ENCODE results near the gene NINJ1. TPM values are rescaled to one million over a fixed set of nuclear protein-coding genes. Genes with fewer than 3 reads are reported as not detected.

NINJ1 gene
- polyA plus RNA-seq, 2 donors, result 14.9 to 21.7 TPM

DNA sequence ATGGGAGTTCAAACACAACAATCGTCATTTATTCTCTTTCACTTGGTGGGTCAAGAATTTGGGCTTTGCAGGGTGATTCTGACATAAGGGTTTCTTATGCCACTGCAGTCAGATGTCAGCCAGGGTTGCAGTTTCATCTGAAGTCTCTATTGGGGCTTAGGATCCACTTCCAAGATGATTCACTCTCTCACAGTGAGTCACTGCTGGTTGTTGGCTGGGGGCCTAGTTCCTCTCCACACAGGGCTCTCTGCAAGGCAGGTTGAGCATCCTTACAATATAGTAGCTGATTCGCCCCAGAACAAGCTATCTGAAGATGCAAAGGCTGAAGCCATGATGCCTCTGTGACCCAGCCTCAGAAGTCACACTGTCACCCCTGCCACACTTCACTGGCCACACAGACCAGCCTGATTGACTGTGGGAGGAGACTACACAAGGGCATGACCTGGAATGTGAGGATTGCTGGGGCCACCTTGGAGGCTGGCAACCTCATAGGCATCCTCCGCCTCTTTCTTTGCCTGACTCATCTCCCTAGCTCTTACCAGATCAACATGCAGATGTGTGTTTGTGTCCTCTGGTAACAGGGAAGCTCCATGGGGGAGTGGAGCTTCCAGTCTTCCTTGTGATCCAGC, 42.5 kb downstream of the NINJ1 start:
- 71 to 75% methylated on average over 3 of the region's 3 CpGs for WGBS, 2 donors
- Histone ChIP-seq H3K4me3 (ENCODE audit: low read depth in 1 of 2, low read length in 2 of 2) (no peak overlapping the region), H3K36me3 (ENCODE audit: control insufficient read depth in 2 of 2, insufficient read depth in 2 of 2, low read length in 1 of 2) (no peaks in the 10 kb centered on the region), H3K27me3 (ENCODE audit: control insufficient read depth in 1 of 2, insufficient read depth in 2 of 2, low read length in 2 of 2) (no peaks in the 10 kb centered on the region), H3K27ac (ENCODE audit: low read depth in 2 of 2, low read length in 1 of 2) (no peak overlapping the region), H3K9me3 (ENCODE audit: control insufficient read depth in 2 of 2, insufficient read depth in 1 of 2, low read depth in 1 of 2, low read length in 1 of 2) (peaks cover 2 to 9% of the 10 kb centered on the region in 2 donors), H3K4me1 (ENCODE audit: control insufficient read depth in 2 of 2, insufficient read depth in 2 of 2, low read length in 1 of 2) (peaks cover 0 to 3% of the 10 kb centered on the region in 2 donors)

DNA sequence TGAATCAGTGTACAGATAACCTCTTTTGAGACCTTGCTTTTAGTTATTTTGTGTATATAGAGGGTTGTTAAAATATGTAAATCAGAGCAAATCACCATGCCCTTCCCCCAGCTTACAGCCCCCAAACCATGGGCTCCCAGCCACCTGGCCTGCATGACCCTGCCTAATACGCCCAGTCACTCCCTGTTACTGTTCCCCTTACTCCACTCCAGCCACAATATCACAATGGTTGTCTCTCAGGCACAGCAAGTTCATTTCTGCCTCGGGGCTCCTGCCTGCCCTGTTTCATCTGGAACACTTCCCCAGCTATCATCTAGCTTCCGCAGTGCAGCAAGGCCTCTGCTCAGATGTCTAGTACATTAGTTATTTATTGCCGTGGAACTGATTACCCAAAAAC, 43.0 kb downstream of the NINJ1 start:
- H3K4me1 ChIP-seq (ENCODE audit: control insufficient read depth in 2 of 2, insufficient read depth in 2 of 2, low read length in 1 of 2), result peaks cover 0 to 3% of the 10 kb centered on the region in 2 donors
- WGBS, 2 donors, result 87% methylated on average over 4 of the region's 4 CpGs

DNA sequence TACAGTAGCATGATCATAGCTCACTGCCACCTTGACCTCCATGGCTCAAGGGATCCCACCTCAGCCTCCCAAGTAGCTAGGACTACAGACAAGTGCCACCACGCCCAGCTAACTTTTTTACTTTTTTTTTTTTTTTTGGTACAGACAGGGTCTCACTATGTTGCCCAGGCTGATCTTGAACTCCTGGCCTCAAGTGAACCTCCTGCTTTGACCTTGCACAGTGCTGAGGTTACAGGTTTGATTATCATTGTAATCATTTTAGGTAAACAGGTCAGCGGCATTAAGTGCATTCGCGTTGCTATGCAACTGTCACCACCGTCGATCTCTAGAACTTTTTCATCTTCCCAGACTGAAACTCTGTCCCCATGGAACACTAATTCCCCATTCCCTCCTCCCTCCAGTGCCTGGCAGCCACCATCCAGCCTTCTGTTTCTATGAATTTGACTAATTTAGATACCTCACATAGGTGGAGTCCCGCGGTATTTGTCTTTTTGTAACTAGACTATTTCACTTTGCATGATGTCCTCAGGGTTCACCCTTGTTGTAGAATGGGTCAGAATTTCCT, 43.9 kb downstream of the NINJ1 start:
- Histone ChIP-seq H3K27ac (ENCODE audit: low read depth in 2 of 2, low read length in 1 of 2) (no peak overlapping the region), H3K27me3 (ENCODE audit: control insufficient read depth in 1 of 2, insufficient read depth in 2 of 2, low read length in 2 of 2) (no peaks in the 10 kb centered on the region), H3K4me1 (ENCODE audit: control insufficient read depth in 2 of 2, insufficient read depth in 2 of 2, low read length in 1 of 2) (peaks cover 0 to 3% of the 10 kb centered on the region in 2 donors), H3K36me3 (ENCODE audit: control insufficient read depth in 2 of 2, insufficient read depth in 2 of 2, low read length in 1 of 2) (no peaks in the 10 kb centered on the region), H3K4me3 (ENCODE audit: low read depth in 1 of 2, low read length in 2 of 2) (no peak overlapping the region), H3K9me3 (ENCODE audit: control insufficient read depth in 2 of 2, insufficient read depth in 1 of 2, low read depth in 1 of 2, low read length in 1 of 2) (peaks cover 2 to 12% of the 10 kb centered on the region in 2 donors)
- 79 to 82% methylated on average over 8 of the region's 8 CpGs for WGBS, 2 donors

More for the DNA sequence above, 43.0 kb downstream of the NINJ1 start:
- Histone ChIP-seq H3K36me3 (ENCODE audit: control insufficient read depth in 2 of 2, insufficient read depth in 2 of 2, low read length in 1 of 2) (no peaks in the 10 kb centered on the region), H3K9me3 (ENCODE audit: control insufficient read depth in 2 of 2, insufficient read depth in 1 of 2, low read depth in 1 of 2, low read length in 1 of 2) (peaks cover 2 to 9% of the 10 kb centered on the region in 2 donors), H3K4me3 (ENCODE audit: low read depth in 1 of 2, low read length in 2 of 2) (no peak overlapping the region), H3K27ac (ENCODE audit: low read depth in 2 of 2, low read length in 1 of 2) (no peak overlapping the region), H3K27me3 (ENCODE audit: control insufficient read depth in 1 of 2, insufficient read depth in 2 of 2, low read length in 2 of 2) (no peaks in the 10 kb centered on the region)

DNA sequence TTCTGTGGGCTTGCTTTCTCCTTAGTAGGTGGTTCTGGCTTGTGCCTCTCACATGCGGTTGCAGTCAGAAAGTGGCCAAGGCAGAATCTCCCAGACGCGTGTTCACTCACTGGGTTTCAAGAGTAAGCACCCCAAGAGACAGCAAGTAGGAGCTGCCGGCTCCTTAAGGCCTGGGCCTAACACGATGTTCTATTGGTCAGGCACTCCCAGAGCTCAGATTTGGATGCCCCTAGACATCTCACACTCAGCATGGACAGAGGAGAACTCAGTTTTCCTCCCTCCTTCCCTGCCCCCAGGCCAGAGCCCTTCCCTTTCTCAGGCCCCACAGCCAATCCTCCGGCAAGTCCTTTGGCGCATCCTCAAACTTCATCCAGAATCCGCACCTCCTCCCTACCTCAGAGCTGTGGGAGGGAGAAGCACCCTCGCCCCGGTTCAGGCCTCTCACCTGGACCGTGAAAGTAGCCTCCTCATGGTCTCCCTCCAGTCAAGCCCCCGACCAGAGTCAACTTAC, 44.5 kb downstream of the NINJ1 start:
- Histone ChIP-seq H3K27me3 (ENCODE audit: control insufficient read depth in 1 of 2, insufficient read depth in 2 of 2, low read length in 2 of 2) (no peaks in the 10 kb centered on the region), H3K4me1 (ENCODE audit: control insufficient read depth in 2 of 2, insufficient read depth in 2 of 2, low read length in 1 of 2) (no peaks in the 10 kb centered on the region), H3K36me3 (ENCODE audit: control insufficient read depth in 2 of 2, insufficient read depth in 2 of 2, low read length in 1 of 2) (no peaks in the 10 kb centered on the region), H3K27ac (ENCODE audit: low read depth in 2 of 2, low read length in 1 of 2) (no peak overlapping the region), H3K4me3 (ENCODE audit: low read depth in 1 of 2, low read length in 2 of 2) (no peak overlapping the region), H3K9me3 (ENCODE audit: control insufficient read depth in 2 of 2, insufficient read depth in 1 of 2, low read depth in 1 of 2, low read length in 1 of 2) (peaks cover 2 to 12% of the 10 kb centered on the region in 2 donors)
- 87 to 92% methylated on average over 12 of the region's 12 CpGs for WGBS, 2 donors

DNA sequence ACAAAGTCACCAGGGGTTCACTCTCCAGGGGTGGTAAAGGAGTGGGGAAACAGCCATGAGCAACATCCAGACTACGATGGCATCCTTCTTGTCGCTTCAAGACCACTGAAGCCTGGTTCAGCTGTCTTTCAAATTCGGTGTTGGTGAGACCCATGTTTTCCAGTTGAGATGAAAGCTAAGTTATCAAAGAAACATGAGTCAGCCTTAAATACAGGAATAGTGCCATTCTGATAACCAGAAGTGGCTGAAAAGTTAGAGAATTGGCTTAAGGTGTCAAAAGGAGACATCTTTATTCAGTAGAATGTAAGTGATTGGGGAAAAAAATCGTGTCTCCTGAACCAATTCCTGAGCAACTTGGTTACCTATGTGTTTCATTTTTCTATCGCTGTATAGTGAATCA, 45.0 kb downstream of the NINJ1 start:
- Histone ChIP-seq H3K27ac (ENCODE audit: low read depth in 2 of 2, low read length in 1 of 2) (no peak overlapping the region), H3K9me3 (ENCODE audit: control insufficient read depth in 2 of 2, insufficient read depth in 1 of 2, low read depth in 1 of 2, low read length in 1 of 2) (peaks cover 2 to 12% of the 10 kb centered on the region in 2 donors), H3K4me1 (ENCODE audit: control insufficient read depth in 2 of 2, insufficient read depth in 2 of 2, low read length in 1 of 2) (no peaks in the 10 kb centered on the region), H3K4me3 (ENCODE audit: low read depth in 1 of 2, low read length in 2 of 2) (no peak overlapping the region), H3K36me3 (ENCODE audit: control insufficient read depth in 2 of 2, insufficient read depth in 2 of 2, low read length in 1 of 2) (no peaks in the 10 kb centered on the region), H3K27me3 (ENCODE audit: control insufficient read depth in 1 of 2, insufficient read depth in 2 of 2, low read length in 2 of 2) (no peaks in the 10 kb centered on the region)
- WGBS, 2 donors, result 88 to 90% methylated on average over 5 of the region's 5 CpGs

DNA sequence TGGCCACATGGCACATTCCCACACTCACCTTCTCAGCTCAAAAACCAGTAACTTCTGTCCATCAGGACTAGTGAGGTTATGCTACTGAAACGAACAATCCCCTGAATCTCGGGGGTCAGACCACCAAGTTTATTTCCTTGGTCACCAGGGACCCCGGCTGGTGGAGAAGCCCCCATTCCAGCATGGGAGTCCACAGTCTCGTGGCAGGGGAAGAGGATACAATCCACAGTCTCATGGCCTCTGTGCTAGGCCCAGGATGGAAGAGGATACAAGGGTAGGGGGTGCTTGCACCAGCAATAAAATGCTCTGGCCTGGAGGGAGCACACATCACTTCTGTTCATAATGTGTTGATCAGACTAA, 45.4 kb downstream of the NINJ1 start:
- no peak overlapping the region for H3K4me3 ChIP-seq (ENCODE audit: low read depth in 1 of 2, low read length in 2 of 2)
- H3K27ac ChIP-seq (ENCODE audit: low read depth in 2 of 2, low read length in 1 of 2), result no peak overlapping the region
- H3K27me3 ChIP-seq (ENCODE audit: control insufficient read depth in 1 of 2, insufficient read depth in 2 of 2, low read length in 2 of 2), result no peaks in the 10 kb centered on the region
- peaks cover 2 to 12% of the 10 kb centered on the region in 2 donors for H3K9me3 ChIP-seq (ENCODE audit: control insufficient read depth in 2 of 2, insufficient read depth in 1 of 2, low read depth in 1 of 2, low read length in 1 of 2)
- 88 to 94% methylated on average over 4 of the region's 4 CpGs for WGBS, 2 donors
- no peaks in the 10 kb centered on the region for H3K4me1 ChIP-seq (ENCODE audit: control insufficient read depth in 2 of 2, insufficient read depth in 2 of 2, low read length in 1 of 2)
- no peaks in the 10 kb centered on the region for H3K36me3 ChIP-seq (ENCODE audit: control insufficient read depth in 2 of 2, insufficient read depth in 2 of 2, low read length in 1 of 2)

DNA sequence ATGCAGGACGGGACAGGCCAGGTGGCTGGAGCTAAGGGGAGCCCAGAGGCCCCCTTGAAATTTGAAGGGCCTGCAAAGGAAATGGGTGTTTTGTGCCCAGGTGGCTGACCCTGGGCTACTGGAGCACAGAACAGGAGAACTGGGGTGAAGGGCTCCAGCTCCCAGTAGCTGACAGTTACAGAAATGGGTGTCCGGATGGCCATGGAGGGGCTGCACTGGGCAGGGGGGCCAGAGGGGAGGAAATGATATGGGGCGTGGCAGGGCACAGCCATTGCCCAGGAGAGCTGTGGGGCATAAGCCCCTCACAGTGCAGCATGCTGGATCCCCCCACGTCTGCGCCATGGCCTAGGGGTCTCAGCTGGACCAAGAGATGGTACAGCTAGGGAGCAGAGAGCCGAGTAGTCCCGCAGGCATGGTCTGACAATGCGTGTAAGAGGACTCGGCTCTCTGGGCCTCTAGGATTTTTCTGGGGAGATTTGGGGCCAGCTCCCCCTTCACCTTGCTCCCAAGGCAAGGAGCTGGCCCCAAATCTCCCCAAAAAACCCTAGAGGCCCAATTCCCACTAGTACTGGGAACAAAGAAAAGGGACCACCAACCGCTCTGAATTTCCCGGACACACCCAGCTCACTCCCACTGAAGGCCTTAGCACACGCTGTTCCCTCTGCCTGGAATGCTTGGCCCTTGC, 45.9 kb downstream of the NINJ1 start:
- H3K27ac ChIP-seq (ENCODE audit: low read depth in 2 of 2, low read length in 1 of 2), result no peak overlapping the region
- peaks cover 2 to 12% of the 10 kb centered on the region in 2 donors for H3K9me3 ChIP-seq (ENCODE audit: control insufficient read depth in 2 of 2, insufficient read depth in 1 of 2, low read depth in 1 of 2, low read length in 1 of 2)
- no peaks in the 10 kb centered on the region for H3K27me3 ChIP-seq (ENCODE audit: control insufficient read depth in 1 of 2, insufficient read depth in 2 of 2, low read length in 2 of 2)
- 97 to 99% methylated on average over 12 of the region's 12 CpGs for whole genome bisulfite sequencing, 2 donors
- H3K4me1 ChIP-seq (ENCODE audit: control insufficient read depth in 2 of 2, insufficient read depth in 2 of 2, low read length in 1 of 2), result no peaks in the 10 kb centered on the region
- H3K4me3 ChIP-seq (ENCODE audit: low read depth in 1 of 2, low read length in 2 of 2), result no peak overlapping the region
- no peaks in the 10 kb centered on the region for H3K36me3 ChIP-seq (ENCODE audit: control insufficient read depth in 2 of 2, insufficient read depth in 2 of 2, low read length in 1 of 2)

DNA sequence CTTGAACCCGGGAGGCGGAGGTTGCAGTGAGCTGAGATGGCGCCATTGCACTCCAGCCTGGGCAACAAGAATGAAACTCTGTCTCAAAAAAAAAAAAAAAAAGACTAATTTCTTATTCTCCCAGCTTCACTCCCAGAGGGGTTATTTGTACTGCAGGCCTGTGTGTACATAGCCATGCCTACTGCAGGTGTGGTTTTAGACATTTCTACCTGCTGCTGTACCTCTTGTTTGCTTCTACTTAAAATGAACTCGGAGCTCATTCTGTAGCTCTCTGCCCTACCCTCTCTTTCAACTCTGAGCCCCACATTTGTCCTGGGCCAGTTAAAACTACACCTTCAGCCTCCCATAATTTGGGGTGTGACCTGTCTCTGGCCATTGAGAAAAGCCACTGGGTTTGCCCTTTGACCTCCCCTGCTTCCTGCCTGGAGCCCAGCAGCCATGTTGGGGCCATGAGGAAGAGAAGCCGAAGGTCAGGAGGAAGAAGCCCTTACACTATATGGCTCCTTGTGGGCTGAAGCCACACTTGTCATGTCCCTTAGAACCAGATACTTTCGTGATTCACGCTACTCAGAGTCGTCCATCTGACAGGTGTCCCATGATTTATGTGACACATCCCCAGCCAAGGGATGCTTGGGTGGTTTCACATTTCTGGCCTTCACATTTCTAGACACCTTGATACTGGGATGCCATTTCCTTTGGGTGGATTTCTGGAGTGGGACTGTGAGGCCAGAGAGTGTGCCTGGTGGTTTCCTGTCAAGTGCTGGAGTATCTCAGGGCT, 47.4 kb downstream of the NINJ1 start:
- H3K27ac ChIP-seq (ENCODE audit: low read depth in 2 of 2, low read length in 1 of 2), result no peak overlapping the region
- WGBS, 2 donors, result 92 to 93% methylated on average over 8 of the region's 8 CpGs

DNA sequence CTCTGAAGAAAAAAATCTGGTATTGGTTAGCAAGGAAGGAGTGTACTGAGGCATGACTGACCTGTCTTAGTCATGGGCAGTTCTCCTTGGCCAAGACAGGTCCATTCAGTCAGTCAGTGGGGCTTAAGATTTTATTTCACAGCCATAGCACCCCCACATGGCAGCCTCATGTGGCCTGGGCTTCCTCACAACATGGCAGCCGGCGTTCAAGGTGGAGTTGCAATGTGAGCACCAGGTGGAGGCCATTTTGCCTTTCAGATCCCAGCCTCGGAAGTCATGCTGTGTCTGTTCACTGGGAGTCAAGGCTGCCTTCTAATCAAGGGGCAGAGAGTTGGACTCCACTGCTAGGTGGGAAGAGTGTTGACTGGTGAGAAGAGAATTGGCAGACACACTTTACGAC, 48.4 kb downstream of the NINJ1 start:
- H3K27ac ChIP-seq (ENCODE audit: low read depth in 2 of 2, low read length in 1 of 2), result no peak overlapping the region
- 94 to 96% methylated on average over 4 of the region's 4 CpGs for WGBS, 2 donors
- H3K27me3 ChIP-seq (ENCODE audit: control insufficient read depth in 1 of 2, insufficient read depth in 2 of 2, low read length in 2 of 2), result no peaks in the 10 kb centered on the region
- H3K36me3 ChIP-seq (ENCODE audit: control insufficient read depth in 2 of 2, insufficient read depth in 2 of 2, low read length in 1 of 2), result no peaks in the 10 kb centered on the region
- H3K9me3 ChIP-seq (ENCODE audit: control insufficient read depth in 2 of 2, insufficient read depth in 1 of 2, low read depth in 1 of 2, low read length in 1 of 2), result peaks cover 0 to 3% of the 10 kb centered on the region in 2 donors
- H3K4me3 ChIP-seq (ENCODE audit: low read depth in 1 of 2, low read length in 2 of 2), result no peak overlapping the region
- H3K4me1 ChIP-seq (ENCODE audit: control insufficient read depth in 2 of 2, insufficient read depth in 2 of 2, low read length in 1 of 2), result no peaks in the 10 kb centered on the region

More for the DNA sequence above, 47.4 kb downstream of the NINJ1 start:
- H3K4me3 ChIP-seq (ENCODE audit: low read depth in 1 of 2, low read length in 2 of 2), result no peak overlapping the region
- peaks cover 2 to 9% of the 10 kb centered on the region in 2 donors for H3K9me3 ChIP-seq (ENCODE audit: control insufficient read depth in 2 of 2, insufficient read depth in 1 of 2, low read depth in 1 of 2, low read length in 1 of 2)
- H3K27me3 ChIP-seq (ENCODE audit: control insufficient read depth in 1 of 2, insufficient read depth in 2 of 2, low read length in 2 of 2), result no peaks in the 10 kb centered on the region
- H3K4me1 ChIP-seq (ENCODE audit: control insufficient read depth in 2 of 2, insufficient read depth in 2 of 2, low read length in 1 of 2), result no peaks in the 10 kb centered on the region
- no peaks in the 10 kb centered on the region for H3K36me3 ChIP-seq (ENCODE audit: control insufficient read depth in 2 of 2, insufficient read depth in 2 of 2, low read length in 1 of 2)
